Keratinocyte (primary cell): Measurements from ENCODE around the gene EHD3.

Experiments
- EZH2 ChIP-seq: IDR thresholded peaks from one replicate; pipeline ENCODE4 v1.6.1; 2012; ENCODE audit warnings: inconsistent platforms, mild to moderate bottlenecking, low read length, moderate library complexity
- TF ChIP-seq, protein P1 (sequence below), 3 experiments: IDR thresholded peaks in 1 of 3; conservative IDR thresholded peaks in 1 of 3; optimal IDR thresholded peaks in 1 of 3; 2 replicates in 2 of 3; 3 replicates in 1 of 3; pipeline versions ENCODE3 to v1.5.1; 2011; ENCODE audit warnings: low read length in 3 of 3, mild to moderate bottlenecking in 3 of 3, moderate library complexity in 2 of 3, control low read depth in 1 of 3, inconsistent platforms in 1 of 3; ENCODE audit not compliant: insufficient read depth in 2 of 3; ENCODE audit errors: extremely low read depth in 1 of 3

DNA sequence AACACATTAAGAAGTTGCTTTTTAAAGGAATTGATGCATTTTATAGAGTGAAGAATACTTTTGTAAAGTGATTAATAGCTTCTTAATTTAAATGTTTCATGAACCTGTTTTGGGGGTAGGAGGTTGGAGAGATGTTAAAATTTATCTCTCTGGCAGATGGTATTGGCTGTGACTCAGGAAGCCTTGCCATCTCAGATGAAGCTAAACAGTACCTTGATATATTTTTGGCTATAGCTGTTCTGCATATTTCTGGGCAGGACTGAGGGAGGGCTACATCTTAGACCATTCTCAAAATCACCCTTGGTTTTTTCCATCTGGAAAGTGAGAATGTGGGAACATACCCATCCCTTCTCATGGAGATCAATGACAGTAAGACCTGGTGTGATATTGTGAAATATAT is 30.0 kb upstream of the EHD3 start:
- TF ChIP-seq, protein P1, sequence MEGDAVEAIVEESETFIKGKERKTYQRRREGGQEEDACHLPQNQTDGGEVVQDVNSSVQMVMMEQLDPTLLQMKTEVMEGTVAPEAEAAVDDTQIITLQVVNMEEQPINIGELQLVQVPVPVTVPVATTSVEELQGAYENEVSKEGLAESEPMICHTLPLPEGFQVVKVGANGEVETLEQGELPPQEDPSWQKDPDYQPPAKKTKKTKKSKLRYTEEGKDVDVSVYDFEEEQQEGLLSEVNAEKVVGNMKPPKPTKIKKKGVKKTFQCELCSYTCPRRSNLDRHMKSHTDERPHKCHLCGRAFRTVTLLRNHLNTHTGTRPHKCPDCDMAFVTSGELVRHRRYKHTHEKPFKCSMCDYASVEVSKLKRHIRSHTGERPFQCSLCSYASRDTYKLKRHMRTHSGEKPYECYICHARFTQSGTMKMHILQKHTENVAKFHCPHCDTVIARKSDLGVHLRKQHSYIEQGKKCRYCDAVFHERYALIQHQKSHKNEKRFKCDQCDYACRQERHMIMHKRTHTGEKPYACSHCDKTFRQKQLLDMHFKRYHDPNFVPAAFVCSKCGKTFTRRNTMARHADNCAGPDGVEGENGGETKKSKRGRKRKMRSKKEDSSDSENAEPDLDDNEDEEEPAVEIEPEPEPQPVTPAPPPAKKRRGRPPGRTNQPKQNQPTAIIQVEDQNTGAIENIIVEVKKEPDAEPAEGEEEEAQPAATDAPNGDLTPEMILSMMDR (optimal IDR thresholded peaks at IDR 0.05 in 1 of 3, IDR thresholded peaks at IDR 0.05 in 1 of 3, conservative IDR thresholded peaks at IDR 0.05 in 1 of 3; ENCODE audit: extremely low read depth in 1 of 3, insufficient read depth in 2 of 3, low read length in 3 of 3): no peak
- TF ChIP-seq EZH2: no peak
